CD14-positive monocyte (primary cell): Measurements from ENCODE around the gene KCNMA1. TPM values are rescaled to one million over a fixed set of nuclear protein-coding genes. Genes with fewer than 3 reads are reported as not detected.

Experiments used
- DNase-seq, 3 donors: peaks; one replicate each; pipeline ENCODE4 v3.0.0-alpha.2; 2011 to 2022
- H2AFZ ChIP-seq: 2 replicates; pipeline ENCODE4 v1.6.0; 2012; ENCODE audit warnings: mild to moderate bottlenecking, low read depth, low read length, inconsistent platforms; ENCODE audit not compliant: insufficient read depth, poor library complexity, severe bottlenecking
- H3K27ac ChIP-seq, 2 donors: 1 replicate in 1 of 2; 2 replicates in 1 of 2; pipeline ENCODE4 v1.5.1; 2012 to 2013; ENCODE audit warnings: low read length in 2 of 2, control low read depth in 1 of 2, inconsistent platforms in 1 of 2, low read depth in 1 of 2, mild to moderate bottlenecking in 1 of 2
- H3K27me3 ChIP-seq, 2 donors: one replicate each; pipeline versions ENCODE4 v1.6.0 to v1.6.1; 2011 to 2013; ENCODE audit warnings: low read length in 2 of 2; ENCODE audit not compliant: control insufficient read depth in 2 of 2, insufficient read depth in 2 of 2
- H3K36me3 ChIP-seq, 2 donors: replicated peaks in 1 of 2; 1 replicate in 1 of 2; 2 replicates in 1 of 2; pipeline versions ENCODE4 v1.5.1 to v1.6.1; 2012 to 2013; ENCODE audit warnings: low read length in 2 of 2, control low read depth in 1 of 2, inconsistent platforms in 1 of 2, mild to moderate bottlenecking in 1 of 2; ENCODE audit not compliant: insufficient read depth in 2 of 2, control insufficient read depth in 1 of 2
- H3K4me1 ChIP-seq, 2 donors: 1 replicate in 1 of 2; 2 replicates in 1 of 2; pipeline versions ENCODE4 v1.5.1 to v1.6.1; 2012 to 2013; ENCODE audit warnings: low read length in 2 of 2, control low read depth in 1 of 2, inconsistent platforms in 1 of 2, mild to moderate bottlenecking in 1 of 2, moderate library complexity in 1 of 2; ENCODE audit not compliant: insufficient read depth in 2 of 2, control insufficient read depth in 1 of 2
- H3K4me2 ChIP-seq: replicated peaks from 2 replicates; pipeline ENCODE3; 2012; ENCODE audit warnings: low read length, moderate library complexity, mild to moderate bottlenecking; ENCODE audit not compliant: poor library complexity, severe bottlenecking; ENCODE audit errors: extremely low read depth
- H3K4me3 ChIP-seq, 3 experiments: fragments of 200-600 bp in 1 of 3; sonication (generic) in 1 of 3; replicated peaks in 1 of 3; 1 replicate in 2 of 3; 2 replicates in 1 of 3; pipeline ENCODE4 v1.5.1; 2011 to 2013; ENCODE audit warnings: low read length in 3 of 3, mild to moderate bottlenecking in 3 of 3, control low read depth in 2 of 3, low read depth in 2 of 3, inconsistent platforms in 1 of 3, moderate library complexity in 1 of 3
- H3K79me2 ChIP-seq: 2 replicates; pipeline ENCODE4 v1.6.0; 2012; ENCODE audit warnings: mild to moderate bottlenecking, control low read depth, inconsistent platforms, low read length, moderate library complexity; ENCODE audit not compliant: insufficient read depth
- H3K9ac ChIP-seq: 2 replicates; pipeline ENCODE4 v1.6.0; 2017; ENCODE audit warnings: low read length, mild to moderate bottlenecking; ENCODE audit not compliant: insufficient read depth, poor library complexity, severe bottlenecking
- H3K9me3 ChIP-seq, 2 donors: replicated peaks in 1 of 2; 1 replicate in 1 of 2; 2 replicates in 1 of 2; pipeline versions ENCODE4 v1.5.1 to v1.6.1; 2012 to 2013; ENCODE audit warnings: low read length in 2 of 2, control low read depth in 1 of 2; ENCODE audit not compliant: control insufficient read depth in 1 of 2, insufficient read depth in 1 of 2
- H4K20me1 ChIP-seq: 2 replicates; pipeline ENCODE4 v1.6.0; 2012; ENCODE audit warnings: mild to moderate bottlenecking, low read length, control low read depth, moderate library complexity; ENCODE audit not compliant: insufficient read depth
- H3K27ac Mint-ChIP-seq, 7 donors: one replicate each; pipeline ENCODE4 v1.8.0; 2020; ENCODE audit warnings: mild to moderate bottlenecking in 7 of 7, mixed read lengths in 7 of 7, moderate library complexity in 6 of 7, inconsistent platforms in 2 of 7
- H3K27me3 Mint-ChIP-seq, 3 donors: one replicate each; pipeline ENCODE4 v1.8.0; 2021 to 2022; ENCODE audit warnings: low read depth in 3 of 3, mild to moderate bottlenecking in 3 of 3, mixed read lengths in 3 of 3, moderate library complexity in 3 of 3, inconsistent platforms in 1 of 3
- H3K36me3 Mint-ChIP-seq, 2 donors: one replicate each; pipeline ENCODE4 v1.8.0; 2020; ENCODE audit warnings: mixed read lengths in 2 of 2, inconsistent platforms in 1 of 2, mild to moderate bottlenecking in 1 of 2
- H3K4me1 Mint-ChIP-seq: one replicate; pipeline ENCODE4 v1.8.0; 2020; ENCODE audit warnings: mild to moderate bottlenecking, mixed read lengths
- H3K4me3 Mint-ChIP-seq, 2 donors: one replicate each; pipeline ENCODE4 v1.8.0; 2020; ENCODE audit warnings: mild to moderate bottlenecking in 2 of 2, mixed read lengths in 2 of 2, moderate library complexity in 1 of 2
- H3K9me3 Mint-ChIP-seq, 7 donors: one replicate each; pipeline ENCODE4 v1.8.0; 2020 to 2022; ENCODE audit warnings: mixed read lengths in 7 of 7, mild to moderate bottlenecking in 6 of 7, moderate library complexity in 6 of 7, inconsistent platforms in 2 of 7
- WGBS: methylation state at CpG from one replicate; pipeline ENCODE4 v1.1.5; 2013; ENCODE audit warnings: missing lambda C conversion rate; ENCODE audit not compliant: insufficient coverage; 5-methylcytosine and 5-hydroxymethylcytosine counted together
- intact Hi-C, 2 donors: fragments of 100-400 bp; cut with micrococcal nuclease; formaldehyde crosslinking; loops; one replicate each; pipeline versions ENCODE4 v1.15.0 to v1.15.1; 2023
- polyA plus RNA-seq, 3 donors: library from polyadenylated mRNA; depleted of rRNA in 1 of 3; unstranded in 2 of 3; stranded (reverse) in 1 of 3; fragments of 300-500 nt in 2 of 3; fragments of >200 nt in 1 of 3; fragmentation: Illumina TruSeq in 2 of 3; gene quantifications; 1 replicate in 2 of 3; 2 replicates in 1 of 3; pipeline ENCODE4 v1.2.3, GENCODE V29; 2012 to 2021
- TF ChIP-seq, protein P1 (sequence below): fragments of 200-600 bp; IDR thresholded peaks from one replicate; pipeline ENCODE4 v1.8.0; 2022; ENCODE audit warnings: antibody characterized with exemption, mild to moderate bottlenecking

Gene KCNMA1
- polyA plus RNA-seq, 3 donors: 0.11 to 1.0 TPM; not detected in 1

GRCh38 chr10:77205135-77205534, 432.5 kb downstream of the KCNMA1 start:
- Histone ChIP-seq H3K9me3 (peaks cover 4 to 7% of the 10 kb centered on the region in 2 donors), H3K4me3 (no peak overlapping the region), H3K79me2 (no peaks in the 10 kb centered on the region), H3K36me3 (no peaks in the 10 kb centered on the region), H2AFZ (no peak overlapping the region), H3K9ac (no peak overlapping the region), H3K27ac (no peak overlapping the region), H4K20me1 (no peaks in the 10 kb centered on the region), H3K4me2 (no peak overlapping the region), H3K27me3 (peaks cover 0 to 2% of the 10 kb centered on the region in 2 donors), H3K4me1 (no peaks in the 10 kb centered on the region)
- peaks cover 1% of the 10 kb centered on the region for H3K4me1 Mint-ChIP-seq
- H3K27me3 Mint-ChIP-seq: peaks cover 3 to 15% (median 7%) of the 10 kb centered on the region in 3 donors
- no peak for DNase-seq
- no peak overlapping the region for H3K4me3 Mint-ChIP-seq
- TF ChIP-seq, protein P1, sequence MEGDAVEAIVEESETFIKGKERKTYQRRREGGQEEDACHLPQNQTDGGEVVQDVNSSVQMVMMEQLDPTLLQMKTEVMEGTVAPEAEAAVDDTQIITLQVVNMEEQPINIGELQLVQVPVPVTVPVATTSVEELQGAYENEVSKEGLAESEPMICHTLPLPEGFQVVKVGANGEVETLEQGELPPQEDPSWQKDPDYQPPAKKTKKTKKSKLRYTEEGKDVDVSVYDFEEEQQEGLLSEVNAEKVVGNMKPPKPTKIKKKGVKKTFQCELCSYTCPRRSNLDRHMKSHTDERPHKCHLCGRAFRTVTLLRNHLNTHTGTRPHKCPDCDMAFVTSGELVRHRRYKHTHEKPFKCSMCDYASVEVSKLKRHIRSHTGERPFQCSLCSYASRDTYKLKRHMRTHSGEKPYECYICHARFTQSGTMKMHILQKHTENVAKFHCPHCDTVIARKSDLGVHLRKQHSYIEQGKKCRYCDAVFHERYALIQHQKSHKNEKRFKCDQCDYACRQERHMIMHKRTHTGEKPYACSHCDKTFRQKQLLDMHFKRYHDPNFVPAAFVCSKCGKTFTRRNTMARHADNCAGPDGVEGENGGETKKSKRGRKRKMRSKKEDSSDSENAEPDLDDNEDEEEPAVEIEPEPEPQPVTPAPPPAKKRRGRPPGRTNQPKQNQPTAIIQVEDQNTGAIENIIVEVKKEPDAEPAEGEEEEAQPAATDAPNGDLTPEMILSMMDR: no peak
- no peak overlapping the region for H3K27ac Mint-ChIP-seq
- intact Hi-C loops: no loop called here
- no CpG with 5 or more reads among the region's 2 CpGs for WGBS
- H3K36me3 Mint-ChIP-seq: no peaks in the 10 kb centered on the region
- H3K9me3 Mint-ChIP-seq: peaks cover 4 to 10% (median 7%) of the 10 kb centered on the region in 7 donors

GRCh38 chr10:77204171-77204570, 433.4 kb downstream of the KCNMA1 start:
- Histone ChIP-seq H3K9me3 (peaks cover 4 to 7% of the 10 kb centered on the region in 2 donors), H3K27me3 (peaks cover 0 to 2% of the 10 kb centered on the region in 2 donors), H2AFZ (no peak overlapping the region), H3K9ac (no peak overlapping the region), H3K4me1 (no peaks in the 10 kb centered on the region), H3K4me2 (no peak overlapping the region), H4K20me1 (no peaks in the 10 kb centered on the region), H3K27ac (no peak overlapping the region), H3K36me3 (no peaks in the 10 kb centered on the region), H3K79me2 (no peaks in the 10 kb centered on the region), H3K4me3 (no peak overlapping the region)
- TF ChIP-seq, protein P1: no peak
- peaks cover 3 to 12% (median 7%) of the 10 kb centered on the region in 3 donors for H3K27me3 Mint-ChIP-seq
- DNase-seq: no peak
- intact Hi-C loops: loop anchor here in 1 of 2 donors (5.0 kb wide), 1 partner anchor 177 kb away; no protein-coding TSS in a partner anchor
- H3K36me3 Mint-ChIP-seq: no peaks in the 10 kb centered on the region
- H3K4me1 Mint-ChIP-seq: no peaks in the 10 kb centered on the region
- no CpG with 5 or more reads among the region's 2 CpGs for WGBS
- H3K9me3 Mint-ChIP-seq: peaks cover 4 to 10% (median 7%) of the 10 kb centered on the region in 7 donors
- no peak overlapping the region for H3K4me3 Mint-ChIP-seq
- H3K27ac Mint-ChIP-seq: no peak overlapping the region
